NCI-H1105 (cell line): Measurements from ENCODE around the gene RAD23B.
"Not testable (repeated sequence)": the region's sequence is repeated elsewhere in the genome, so short reads cannot be mapped to it uniquely, and the experiment has no call there.

Experiments
- DNase-seq: peaks from one replicate; lab custom pipeline; 2025; lab: John Stamatoyannopoulos, UW

The RAD23B gene

DNA sequence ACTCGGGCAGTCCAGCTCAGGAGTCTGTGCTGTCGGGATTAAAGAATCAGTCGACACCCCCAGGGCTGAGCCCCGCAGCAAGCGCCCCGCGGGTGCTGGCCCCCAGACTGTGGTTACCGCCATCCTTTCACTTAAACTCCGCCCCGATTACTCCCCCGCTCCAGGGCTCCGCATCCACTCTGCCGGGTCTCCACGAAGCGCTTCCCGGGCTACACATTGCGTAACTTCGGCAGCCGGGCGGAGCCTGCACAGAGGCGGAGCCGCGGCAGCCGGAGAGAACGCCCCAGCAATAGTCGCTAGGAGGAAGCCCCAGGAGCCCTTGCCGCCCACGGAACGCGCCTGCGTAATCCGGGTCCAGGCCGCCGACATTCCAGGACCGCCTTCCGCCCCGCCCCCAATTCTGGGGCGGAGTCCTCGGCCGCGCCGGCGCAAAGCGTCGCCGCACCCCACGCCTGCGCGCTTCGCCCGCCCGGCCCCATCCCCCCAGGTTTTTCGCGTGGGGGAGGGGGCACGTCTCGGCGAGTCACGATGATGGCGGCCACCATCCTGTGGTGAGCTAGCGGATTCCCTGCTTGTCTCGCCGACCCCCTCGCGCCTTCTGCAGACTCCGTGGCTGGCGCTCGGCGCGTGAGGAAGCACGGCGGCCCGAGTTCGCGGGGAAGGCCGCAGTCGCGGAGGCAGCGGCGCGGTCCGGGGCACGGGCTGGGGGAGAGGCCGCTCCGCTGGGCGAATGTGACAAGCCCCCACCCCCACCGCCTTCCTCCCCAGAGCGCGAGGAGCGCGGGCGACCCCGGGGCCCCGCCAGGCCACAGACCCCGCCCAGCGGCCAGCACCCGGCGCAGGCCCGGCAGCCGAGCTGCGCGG lies at the start of gene RAD23B:
Gene RAD23B, plus strand, starts transcription at position 521 of the 864 bp plus-strand sequence. CDS start 351 bp downstream, outside the sequence.
- peak; percentile 93 for DNase-seq

DNA sequence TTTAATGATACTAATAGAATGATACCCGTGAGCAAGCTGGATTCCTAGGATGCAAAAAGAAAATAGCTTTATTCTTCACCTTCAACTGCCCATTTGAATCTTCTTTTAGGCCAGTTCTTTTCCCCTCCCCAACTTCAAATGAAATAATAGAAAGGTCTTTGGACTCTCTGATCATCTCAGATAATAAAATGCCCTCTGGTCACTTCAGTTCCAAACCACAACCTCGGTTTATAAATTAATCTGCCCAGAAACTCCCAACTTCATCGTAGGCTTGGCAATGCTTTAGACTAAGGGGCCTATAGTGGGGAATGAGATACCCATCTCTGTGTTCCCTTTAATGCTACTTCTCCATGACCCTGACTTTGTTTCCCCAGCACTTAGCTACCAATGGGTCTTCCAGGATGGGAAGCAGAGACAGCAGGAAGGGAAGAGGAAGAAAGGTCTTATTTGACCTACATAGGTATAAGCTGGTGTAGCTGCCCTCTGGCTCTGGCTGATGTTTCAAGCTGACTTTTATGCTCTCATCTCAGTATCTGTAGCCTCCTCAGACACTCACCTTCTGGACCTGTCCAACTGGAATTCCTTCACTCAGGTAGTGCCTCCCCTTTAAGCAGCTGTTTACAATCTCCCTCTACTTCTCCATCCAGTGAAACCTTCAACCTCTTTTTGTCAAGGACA lies 47.2 kb upstream of the RAD23B start:
- no peak for DNase-seq

DNA sequence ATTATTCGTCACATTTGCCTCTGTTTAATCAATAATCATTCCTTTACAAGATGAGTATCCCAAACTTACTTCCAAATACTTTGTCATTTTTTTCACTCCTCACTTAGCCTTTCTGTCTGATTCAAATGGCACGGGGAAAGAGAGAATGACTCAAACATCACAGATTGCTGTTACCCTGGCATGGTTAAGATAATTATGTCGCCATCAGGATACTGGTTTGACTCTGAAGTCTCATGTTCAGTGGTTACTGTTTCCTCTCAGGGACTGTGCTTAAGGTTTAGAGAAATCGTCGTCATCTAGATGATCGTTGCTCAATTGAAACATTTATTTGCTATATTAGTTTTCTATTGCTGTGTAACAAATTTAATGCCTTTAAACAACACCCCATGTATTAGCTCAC lies 45.2 kb upstream of the RAD23B start:
- DNase-seq: no peak

DNA sequence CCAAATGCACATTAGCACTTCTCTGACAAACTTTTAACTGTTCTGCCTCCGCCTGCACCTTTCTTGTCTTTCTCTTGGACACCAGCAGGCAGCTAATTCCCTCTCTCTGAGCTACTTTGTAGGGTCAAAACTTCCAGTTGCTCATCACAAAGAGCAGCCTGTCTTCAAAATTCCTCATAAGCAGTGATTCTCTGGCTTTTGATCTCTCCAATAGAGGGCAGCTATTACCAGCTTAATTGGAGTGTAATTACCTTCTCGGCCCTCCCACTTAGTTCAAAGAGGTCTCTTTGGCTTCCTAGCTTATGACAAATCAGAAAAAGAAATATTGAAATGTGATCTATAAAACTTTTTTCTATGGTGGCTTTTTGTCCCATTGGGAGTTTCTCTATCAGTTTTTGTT lies 43.6 kb upstream of the RAD23B start:
- no peak for DNase-seq

DNA sequence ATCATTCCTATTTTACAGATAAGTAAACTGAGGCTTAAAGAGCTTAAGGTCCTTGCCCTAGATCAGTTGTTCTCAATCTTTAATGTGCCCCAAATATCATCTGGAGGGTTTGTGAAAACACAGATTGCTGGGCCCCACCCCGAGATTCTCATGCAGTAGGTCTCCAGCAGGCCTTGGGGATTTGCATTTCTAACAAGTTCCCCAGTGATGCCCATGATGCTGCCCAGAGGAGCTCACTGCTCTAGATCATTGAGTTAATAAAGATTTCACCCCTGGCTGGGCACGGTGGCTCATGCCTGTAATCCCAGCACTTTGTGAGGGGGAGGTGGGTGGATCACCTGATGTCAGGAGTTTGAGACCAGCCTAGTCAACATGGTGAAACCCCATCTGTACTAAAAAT lies 42.8 kb upstream of the RAD23B start:
- no peak for DNase-seq

DNA sequence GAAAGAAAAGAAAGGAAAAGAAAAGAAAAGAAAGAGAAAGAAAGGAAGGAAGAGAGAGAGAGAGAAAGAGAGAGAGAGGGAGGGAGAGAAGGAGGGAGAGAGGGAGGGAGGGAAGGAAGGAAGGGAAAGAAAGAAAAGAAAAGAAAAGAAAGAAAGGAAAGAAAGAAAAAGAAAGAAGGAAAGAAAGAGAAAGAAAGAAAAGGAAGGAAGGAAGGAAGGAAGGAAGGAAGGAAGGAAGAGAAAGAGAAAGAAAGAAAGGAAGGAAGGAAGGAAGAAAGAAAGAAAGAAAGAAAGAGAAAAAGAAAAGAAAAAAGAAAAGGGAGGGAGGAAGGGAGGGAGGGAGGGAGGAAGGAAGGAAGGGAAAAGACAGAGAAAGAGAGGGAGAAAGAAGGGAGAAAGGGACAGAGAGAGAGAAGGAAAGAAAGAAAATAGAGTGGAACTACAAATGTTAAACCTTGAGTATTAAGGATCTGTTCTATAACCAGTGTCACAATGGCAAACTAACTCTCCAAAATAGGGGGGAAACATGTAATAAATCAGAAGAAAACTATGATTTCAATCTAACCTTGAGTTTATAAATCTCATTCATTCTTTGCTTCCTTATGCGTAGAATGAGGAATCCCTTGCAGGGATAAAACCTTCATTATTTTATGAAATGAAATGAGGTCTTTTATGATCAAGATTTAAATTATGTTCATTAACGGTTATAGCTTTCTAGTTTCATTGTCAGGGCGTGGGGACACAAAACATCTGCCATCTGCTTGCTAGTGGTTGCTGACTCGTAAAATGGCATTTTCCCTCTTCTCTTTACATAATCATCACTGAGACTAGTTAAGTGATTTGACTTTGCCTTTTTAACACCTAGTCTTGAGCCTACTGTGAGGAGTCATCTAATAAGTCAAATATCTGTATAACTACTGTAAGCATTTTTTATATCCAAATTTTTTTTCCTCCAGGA lies 40.7 kb upstream of the RAD23B start:
- DNase-seq: peak; percentile 12

DNA sequence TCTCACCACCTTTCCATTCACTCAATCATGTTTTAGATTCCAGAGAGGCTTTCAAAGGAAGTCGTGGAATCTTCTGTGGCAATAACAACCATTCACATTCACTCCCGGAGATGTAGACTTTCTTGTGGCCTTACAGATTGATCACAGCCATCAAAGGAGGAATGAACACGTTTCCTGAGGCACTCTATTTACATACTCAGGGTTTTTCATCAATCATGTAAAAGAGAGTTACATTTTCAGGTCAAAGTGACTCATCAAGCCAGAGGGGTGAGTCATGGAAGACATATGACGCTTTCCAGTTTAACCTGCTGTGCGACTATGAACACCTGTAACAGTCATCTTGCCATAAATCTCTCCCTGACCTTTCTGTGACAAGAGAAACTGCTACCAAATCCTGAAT lies 39.3 kb upstream of the RAD23B start:
- no peak for DNase-seq

DNA sequence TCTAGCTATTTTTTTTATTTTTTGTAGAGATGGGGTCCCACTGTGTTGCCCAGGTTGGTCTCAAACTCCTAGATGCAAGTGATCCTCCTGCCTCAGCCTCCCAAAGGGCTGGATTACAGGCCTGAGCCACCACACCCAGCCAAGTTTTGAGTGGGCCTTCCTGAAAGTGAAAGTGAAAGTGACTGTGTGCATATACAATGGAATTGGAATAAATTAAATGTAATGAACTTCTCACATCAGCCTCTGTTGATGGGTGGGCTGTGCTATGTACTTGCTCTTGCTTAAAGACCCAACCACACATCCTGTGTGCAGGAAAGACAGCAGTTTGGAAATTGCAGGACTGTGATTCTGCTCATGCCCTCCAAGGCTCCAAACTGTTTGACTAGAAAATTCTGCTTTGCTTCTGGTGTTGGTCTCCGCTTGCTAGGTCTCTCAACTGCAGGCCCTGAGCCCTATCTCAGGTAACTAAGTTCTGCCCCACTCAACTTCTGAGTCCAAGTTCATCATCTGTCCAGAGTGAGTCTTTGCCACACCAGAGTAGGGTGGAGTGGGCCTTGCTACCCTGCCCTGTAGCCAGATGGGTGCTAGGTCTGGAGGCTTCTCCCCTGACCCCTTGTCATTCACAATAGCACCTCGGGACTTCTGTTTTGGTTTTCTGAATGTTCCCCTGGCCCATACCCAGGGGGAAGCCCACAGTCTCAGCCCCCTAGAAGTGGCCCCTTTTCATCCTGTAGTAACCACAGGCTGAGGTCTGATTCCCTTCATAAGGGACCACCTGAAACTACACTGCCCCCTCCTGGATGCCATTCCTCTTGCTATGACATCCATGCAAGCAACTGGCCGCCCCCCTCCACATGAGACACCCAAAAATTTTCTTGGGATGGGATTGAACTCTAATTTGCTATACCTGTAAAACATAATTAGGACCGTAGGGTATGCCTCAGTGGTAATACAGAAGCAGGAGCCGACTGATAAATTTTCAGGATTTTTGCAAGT lies 36.5 kb upstream of the RAD23B start:
- no peak for DNase-seq

DNA sequence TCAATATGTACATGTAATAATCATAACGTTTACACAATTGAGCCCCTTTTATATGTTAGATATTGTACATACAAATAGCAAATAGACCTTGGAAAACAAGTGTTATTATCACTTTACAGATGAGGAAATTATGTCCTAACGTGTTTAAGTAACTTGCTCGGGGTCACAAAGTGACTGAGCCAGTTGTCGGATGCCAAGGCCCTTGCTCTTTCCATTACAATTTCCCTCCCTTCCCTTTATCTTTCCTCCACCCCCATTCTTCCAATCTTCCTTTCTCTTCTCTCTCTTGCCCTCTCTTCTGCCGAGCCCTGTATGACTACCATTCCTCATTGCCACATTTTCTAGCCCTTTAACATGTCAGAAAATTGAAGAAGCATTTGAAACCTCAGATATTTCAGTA lies 34.4 kb upstream of the RAD23B start:
- DNase-seq: no peak

DNA sequence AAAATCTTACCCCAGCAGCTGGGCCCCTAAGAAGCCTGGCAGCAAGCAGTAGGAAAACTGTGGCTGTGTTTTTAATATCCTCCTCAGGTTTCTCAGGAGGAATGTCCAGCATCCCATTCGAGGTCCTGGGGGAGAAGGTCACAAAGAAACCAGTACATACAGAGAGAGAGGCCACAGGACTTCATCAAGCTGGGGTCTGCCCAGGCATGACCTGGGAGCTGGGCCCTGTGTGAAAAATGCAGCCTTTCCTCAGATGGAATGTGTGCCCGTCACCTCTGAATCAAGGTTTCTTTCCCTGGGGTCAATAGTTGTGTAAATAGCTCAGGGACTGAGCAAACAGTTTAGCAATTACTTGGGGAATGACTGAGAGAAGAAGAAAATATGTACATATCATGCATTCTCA lies 33.9 kb upstream of the RAD23B start:
- DNase-seq: no peak

DNA sequence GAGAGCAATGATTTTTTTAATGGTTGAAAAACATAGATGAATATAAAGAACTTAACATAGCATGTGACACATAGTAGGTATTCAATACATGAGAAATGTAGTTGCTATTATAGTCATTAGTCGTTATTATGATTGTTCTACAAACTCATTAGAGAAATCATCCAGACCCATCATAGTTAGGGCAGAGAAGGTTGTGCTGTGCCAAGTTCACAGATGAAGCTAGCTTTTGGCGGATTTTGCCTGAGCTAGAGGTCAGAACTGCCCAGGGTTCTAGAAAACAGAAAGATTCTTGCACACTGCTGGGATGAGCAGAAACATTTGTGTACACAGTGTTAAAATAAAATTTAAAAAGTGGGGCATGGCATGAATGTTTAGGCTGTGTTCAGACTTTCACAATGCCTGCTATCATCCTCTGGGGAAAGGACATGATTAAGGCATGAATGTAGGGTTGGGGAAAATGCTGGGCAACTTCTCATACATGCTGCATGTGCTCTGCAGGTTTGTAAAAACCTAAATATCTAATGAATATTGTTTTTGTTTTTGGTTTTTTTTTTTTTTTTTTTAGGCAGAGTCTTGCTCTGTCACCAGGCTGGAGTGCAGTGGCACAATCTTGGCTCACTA lies 33.3 kb upstream of the RAD23B start:
- DNase-seq: no peak

DNA sequence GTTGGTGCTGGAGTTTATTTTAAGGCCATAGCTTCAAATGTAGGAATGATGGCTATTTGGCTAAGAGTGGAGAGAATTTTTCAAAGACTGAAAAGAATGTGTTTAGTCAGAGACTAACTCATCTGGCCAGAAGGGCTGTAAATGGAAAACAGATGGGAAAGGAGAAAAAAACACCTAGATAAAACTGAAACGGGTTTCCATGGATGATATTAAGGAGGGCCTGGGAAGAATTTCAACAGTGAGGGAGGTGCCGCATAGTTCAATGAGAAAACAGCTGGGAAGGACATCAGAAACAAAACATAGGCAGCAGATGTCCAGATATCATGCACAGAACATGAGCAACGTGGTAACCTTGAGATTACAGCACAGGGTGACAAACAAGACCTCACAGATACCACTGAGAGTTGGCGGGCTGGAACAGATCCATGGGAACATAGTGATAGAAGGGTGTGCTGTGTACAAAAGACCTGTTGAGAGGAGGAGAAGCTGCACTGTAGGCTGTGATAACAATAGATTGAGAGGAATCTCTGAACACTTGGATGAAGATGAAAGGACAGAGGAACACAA lies 31.2 kb upstream of the RAD23B start:
- no peak for DNase-seq

DNA sequence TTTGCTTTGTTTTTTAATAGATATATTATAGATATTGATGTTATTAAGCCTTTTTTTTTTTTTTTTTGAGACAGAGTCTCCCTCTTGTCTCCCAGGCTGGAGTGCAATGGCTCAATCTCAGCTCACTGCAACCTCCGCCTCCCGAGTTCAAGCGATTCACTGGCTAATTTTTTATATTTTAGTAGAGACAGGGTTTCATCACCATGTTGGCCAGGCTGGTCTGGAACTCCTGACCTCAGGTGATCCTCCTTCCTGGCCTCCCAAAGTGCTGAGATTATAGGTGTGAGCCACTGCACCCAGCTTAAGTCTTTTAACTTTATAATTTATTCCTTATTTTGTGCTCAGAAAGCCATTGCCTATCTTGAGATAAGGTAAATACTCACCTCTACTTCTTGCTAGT lies 24.2 kb upstream of the RAD23B start:
- DNase-seq: no peak

DNA sequence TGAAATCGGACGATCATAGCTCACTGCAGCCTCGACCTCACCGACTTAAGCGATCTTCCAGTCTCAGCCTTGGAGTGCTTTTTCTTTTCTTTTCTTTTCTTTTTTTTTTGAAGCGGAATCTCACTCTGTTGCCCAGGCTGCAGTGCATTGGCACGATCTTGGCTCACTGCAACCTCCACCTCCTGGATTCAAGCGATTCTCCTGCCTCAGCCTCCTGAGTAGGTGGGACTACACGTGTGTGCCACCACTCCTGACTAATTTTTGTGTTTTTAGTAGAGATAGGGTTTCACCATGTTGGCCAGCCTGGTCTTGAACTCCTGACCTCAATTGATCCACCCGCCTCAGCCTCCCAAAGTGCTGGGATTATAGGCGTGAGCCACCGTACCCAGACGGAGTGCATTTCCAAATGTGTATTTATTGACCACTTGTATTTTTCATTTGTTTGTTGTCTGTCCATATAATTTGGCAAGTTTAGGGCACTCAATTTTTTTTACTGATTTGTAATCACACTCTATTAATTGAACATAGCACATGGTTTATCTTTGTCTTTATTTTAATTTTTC lies 23.2 kb upstream of the RAD23B start:
- DNase-seq: not testable (repeated sequence)

DNA sequence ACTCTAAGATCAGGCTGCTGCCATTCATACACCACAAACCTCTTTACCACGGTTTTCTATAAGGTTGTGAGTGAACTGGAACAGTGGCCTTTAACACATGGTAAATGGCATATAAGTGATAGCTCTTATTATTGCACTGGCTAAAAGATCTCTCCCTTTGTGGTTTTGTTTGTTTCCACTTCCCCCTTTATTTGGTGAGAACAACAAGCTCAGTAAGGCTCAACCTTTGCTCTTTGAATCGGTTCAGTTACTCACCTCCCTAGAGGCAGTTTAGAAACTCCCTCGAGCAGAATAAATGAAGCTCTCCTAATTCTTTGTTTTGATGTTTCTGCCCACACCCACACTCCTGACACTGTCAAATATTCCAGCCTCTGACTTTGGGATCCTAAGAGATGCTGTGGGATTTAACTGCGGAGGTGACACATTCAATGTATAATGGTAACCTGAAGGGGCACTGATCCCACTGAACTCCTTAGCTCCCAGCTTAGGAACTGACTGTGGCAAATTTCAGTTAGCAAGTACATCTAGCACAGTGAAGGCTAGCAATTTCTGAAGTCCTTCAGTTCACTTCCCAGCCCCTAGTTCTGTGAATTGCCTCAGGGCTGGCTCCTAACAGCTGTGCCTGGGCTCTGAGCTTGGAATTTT lies 22.5 kb upstream of the RAD23B start:
- DNase-seq: no peak

DNA sequence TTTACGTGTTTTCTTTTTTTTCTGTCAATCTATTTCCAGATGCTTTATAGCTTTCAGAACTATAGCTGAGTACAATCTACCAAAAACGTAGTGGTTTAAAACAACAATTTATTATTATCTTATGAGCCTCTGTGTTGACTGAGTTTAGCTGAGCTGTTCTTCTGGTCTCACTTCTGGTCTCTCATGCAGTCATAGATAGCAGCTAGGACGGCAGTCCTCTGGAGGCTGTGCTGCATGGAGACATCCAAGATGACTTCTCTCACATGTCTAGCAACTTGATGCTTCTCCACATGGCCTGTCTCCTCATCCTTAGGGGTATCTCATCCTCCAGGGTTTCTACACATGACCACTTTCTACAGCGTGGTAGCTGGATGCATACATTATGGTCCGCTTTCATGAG lies 22.0 kb upstream of the RAD23B start:
- no peak for DNase-seq

DNA sequence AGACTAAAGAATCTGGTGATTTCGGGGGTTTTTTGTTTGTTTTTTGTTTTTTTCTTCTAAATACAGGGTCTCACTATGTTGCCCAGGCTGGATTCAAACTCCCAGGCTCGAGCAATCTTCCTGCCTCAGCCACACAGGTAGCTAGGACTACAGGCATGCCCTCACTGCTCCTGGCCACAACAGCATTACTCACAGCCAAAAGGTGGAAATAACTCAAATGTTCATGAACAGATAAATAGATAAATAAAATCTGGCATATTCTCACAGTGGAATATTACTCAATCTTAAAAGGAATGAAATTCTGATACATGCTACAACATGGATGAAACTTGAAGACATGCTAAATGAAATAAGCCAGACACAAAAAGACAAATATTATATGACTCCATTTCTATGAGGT lies 19.8 kb upstream of the RAD23B start:
- DNase-seq: no peak

DNA sequence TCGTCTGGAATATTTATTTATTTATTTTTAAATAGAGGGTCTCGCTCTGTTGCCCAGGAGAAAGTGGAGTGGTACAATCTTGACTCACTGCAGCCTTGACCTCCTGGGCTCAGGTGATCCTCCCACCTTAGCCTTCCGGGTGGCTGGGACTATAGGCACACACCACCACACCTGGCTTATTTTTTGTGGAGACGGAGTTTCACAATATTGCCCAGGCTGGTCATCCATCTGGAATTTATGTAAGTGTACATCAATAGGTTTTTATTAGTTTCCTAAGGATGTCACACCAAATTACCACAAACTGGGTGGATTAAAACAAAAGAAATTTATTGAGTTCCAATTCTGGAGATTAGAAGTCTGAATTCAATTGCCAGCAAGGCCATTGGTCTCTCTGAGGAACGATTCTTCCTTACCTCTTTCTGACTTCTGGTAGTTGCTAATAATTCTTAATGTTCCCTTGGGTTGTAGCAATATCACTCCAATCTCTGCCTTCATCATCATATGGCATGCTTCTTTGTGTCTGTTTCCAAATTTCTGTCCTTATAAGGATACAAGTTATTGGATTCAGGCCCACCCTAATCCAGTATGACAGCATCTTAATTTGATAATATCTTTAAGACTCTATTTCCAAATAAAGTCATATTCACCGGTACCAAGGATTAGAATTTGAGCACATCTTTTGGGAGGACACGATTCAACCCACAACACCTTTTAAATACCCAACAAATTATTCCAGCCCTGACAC lies 16.3 kb upstream of the RAD23B start:
- DNase-seq: no peak

DNA sequence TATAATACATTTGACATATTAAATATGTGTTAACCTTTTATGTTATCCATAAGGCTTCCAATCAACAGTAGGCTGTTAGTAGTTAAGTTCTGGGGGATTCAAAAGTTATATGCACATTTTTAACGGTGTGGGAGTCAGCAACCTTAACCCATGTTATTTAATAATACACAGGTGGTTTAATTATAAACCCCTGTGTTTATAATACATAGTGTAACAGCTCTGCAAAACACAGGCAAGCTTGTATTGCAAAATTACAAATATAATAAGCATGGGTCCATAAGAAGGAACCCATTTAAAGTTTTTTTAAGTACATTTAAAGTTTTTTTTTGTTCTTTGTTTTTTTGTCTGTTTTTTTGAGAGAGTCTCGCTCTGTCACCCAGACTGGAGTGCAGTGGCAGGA lies 14.5 kb upstream of the RAD23B start:
- DNase-seq: no peak
